ENCODE measurements around the gene ADAMTS17. TPM values are rescaled to one million over a fixed set of nuclear protein-coding genes. Genes with fewer than 3 reads are reported as not detected.

ADAMTS17 gene
- total RNA-seq, 1 donor: 0.81 TPM

- TF ChIP-seq CTCF (IDR thresholded peaks at IDR 0.05; ENCODE audit: insufficient read depth, low read length): no peak
- no peak overlapping the region for H3K4me3 ChIP-seq (ENCODE audit: low read depth, low read length)
- no peak for DNase-seq (ENCODE audit: low read depth)
These were observed 201.1 kb downstream of the ADAMTS17 start for GRCh38 chr15:100140527-100141308.

GRCh38 chr15:100134586-100134985 lies 207.2 kb downstream of the ADAMTS17 start:
- DNase-seq (ENCODE audit: low read depth): no peak
- no peak for TF ChIP-seq CTCF (IDR thresholded peaks at IDR 0.05; ENCODE audit: insufficient read depth, low read length)
- H3K4me3 ChIP-seq (ENCODE audit: low read depth, low read length): no peak overlapping the region

- no peak overlapping the region for H3K4me3 ChIP-seq (ENCODE audit: low read depth, low read length)
- no peak for DNase-seq (ENCODE audit: low read depth)
- no peak for TF ChIP-seq CTCF (IDR thresholded peaks at IDR 0.05; ENCODE audit: insufficient read depth, low read length)
These were observed 207.6 kb downstream of the ADAMTS17 start for GRCh38 chr15:100134089-100134583.

GRCh38 chr15:100133001-100133400 lies 208.8 kb downstream of the ADAMTS17 start:
- no peak for TF ChIP-seq CTCF (IDR thresholded peaks at IDR 0.05; ENCODE audit: insufficient read depth, low read length)
- H3K4me3 ChIP-seq (ENCODE audit: low read depth, low read length): no peak overlapping the region
- no peak for DNase-seq (ENCODE audit: low read depth)

- DNase-seq (ENCODE audit: low read depth): no peak
- no peak overlapping the region for H3K4me3 ChIP-seq (ENCODE audit: low read depth, low read length)
- TF ChIP-seq CTCF (IDR thresholded peaks at IDR 0.05; ENCODE audit: insufficient read depth, low read length): no peak
These were observed 209.5 kb downstream of the ADAMTS17 start for GRCh38 chr15:100132309-100132708.

- DNase-seq (ENCODE audit: low read depth): no peak
- H3K4me3 ChIP-seq (ENCODE audit: low read depth, low read length): no peak overlapping the region
- TF ChIP-seq CTCF (IDR thresholded peaks at IDR 0.05; ENCODE audit: insufficient read depth, low read length): no peak
These were observed 210.2 kb downstream of the ADAMTS17 start for GRCh38 chr15:100131321-100132224.
